ENCODE data around the gene CCDC60.

The CCDC60 gene

GRCh38 chr12:119399301-119399700 lies 64.8 kb downstream of the CCDC60 start:
- no peaks in the 10 kb centered on the region for H3K9me3 ChIP-seq (ENCODE audit: control insufficient read depth, insufficient read depth, low read length)
- no peaks in the 10 kb centered on the region for H3F3A ChIP-seq (ENCODE audit: control insufficient read depth, insufficient read depth)
- TF ChIP-seq EZH2phosphoT487 (IDR thresholded peaks at IDR 0.05; ENCODE audit: borderline replicate concordance, low read length) (no peak), CTCF (IDR thresholded peaks at IDR 0.05; ENCODE audit: low read depth, low read length, poor library complexity, severe bottlenecking) (no peak)
- no peaks in the 10 kb centered on the region for H3K9me2 ChIP-seq (replicated peaks; ENCODE audit: control insufficient read depth, low read length)
- H4K20me1 ChIP-seq (ENCODE audit: control insufficient read depth, insufficient read depth, low read depth, low read length), result no peaks in the 10 kb centered on the region
- no peaks in the 10 kb centered on the region for H3K36me3 ChIP-seq (ENCODE audit: control insufficient read depth, low read length)
- no peak overlapping the region for H3K4me3 ChIP-seq (ENCODE audit: low read length)
- no peaks in the 10 kb centered on the region for H3K79me2 ChIP-seq (ENCODE audit: control insufficient read depth, low read length)
- H3K27ac ChIP-seq (ENCODE audit: low read depth, low read length), result no peak overlapping the region
- no peak overlapping the region for H3K4me2 ChIP-seq (ENCODE audit: low read length)
- no peaks in the 10 kb centered on the region for H3K27me3 ChIP-seq (ENCODE audit: control insufficient read depth, low read length)
- H3K4me1 ChIP-seq (ENCODE audit: control insufficient read depth, low read length), result no peaks in the 10 kb centered on the region

- TF ChIP-seq EZH2phosphoT487 (IDR thresholded peaks at IDR 0.05; ENCODE audit: borderline replicate concordance, low read length), result no peak
- no peak for TF ChIP-seq CTCF (IDR thresholded peaks at IDR 0.05; ENCODE audit: low read depth, low read length, poor library complexity, severe bottlenecking)
- peaks cover 4% of the 10 kb centered on the region for H3K27me3 ChIP-seq (ENCODE audit: control insufficient read depth, low read length)
- H3K79me2 ChIP-seq (ENCODE audit: control insufficient read depth, low read length), result no peaks in the 10 kb centered on the region
- no peak overlapping the region for H3K4me3 ChIP-seq (ENCODE audit: low read length)
- no peaks in the 10 kb centered on the region for H4K20me1 ChIP-seq (ENCODE audit: control insufficient read depth, insufficient read depth, low read depth, low read length)
- no peaks in the 10 kb centered on the region for H3K9me2 ChIP-seq (replicated peaks; ENCODE audit: control insufficient read depth, low read length)
- H3K4me2 ChIP-seq (ENCODE audit: low read length), result no peak overlapping the region
- no peaks in the 10 kb centered on the region for H3K9me3 ChIP-seq (ENCODE audit: control insufficient read depth, insufficient read depth, low read length)
- no peak overlapping the region for H3K27ac ChIP-seq (ENCODE audit: low read depth, low read length)
- no peaks in the 10 kb centered on the region for H3K4me1 ChIP-seq (ENCODE audit: control insufficient read depth, low read length)
- no peaks in the 10 kb centered on the region for H3K36me3 ChIP-seq (ENCODE audit: control insufficient read depth, low read length)
- H3F3A ChIP-seq (ENCODE audit: control insufficient read depth, insufficient read depth), result no peaks in the 10 kb centered on the region
These were observed 71.8 kb downstream of the CCDC60 start for GRCh38 chr12:119406308-119406707.

GRCh38 chr12:119406811-119407210 lies 72.3 kb downstream of the CCDC60 start:
- Histone ChIP-seq H3K27me3 (ENCODE audit: control insufficient read depth, low read length) (peaks cover 4% of the 10 kb centered on the region), H3K9me2 (replicated peaks; ENCODE audit: control insufficient read depth, low read length) (no peaks in the 10 kb centered on the region), H3K4me1 (ENCODE audit: control insufficient read depth, low read length) (no peaks in the 10 kb centered on the region), H3K4me2 (ENCODE audit: low read length) (no peak overlapping the region), H3K4me3 (ENCODE audit: low read length) (no peak overlapping the region), H3K79me2 (ENCODE audit: control insufficient read depth, low read length) (no peaks in the 10 kb centered on the region), H3K27ac (ENCODE audit: low read depth, low read length) (no peak overlapping the region), H3F3A (ENCODE audit: control insufficient read depth, insufficient read depth) (no peaks in the 10 kb centered on the region), H4K20me1 (ENCODE audit: control insufficient read depth, insufficient read depth, low read depth, low read length) (no peaks in the 10 kb centered on the region), H3K9me3 (ENCODE audit: control insufficient read depth, insufficient read depth, low read length) (no peaks in the 10 kb centered on the region), H3K36me3 (ENCODE audit: control insufficient read depth, low read length) (no peaks in the 10 kb centered on the region)
- TF ChIP-seq CTCF (IDR thresholded peaks at IDR 0.05; ENCODE audit: low read depth, low read length, poor library complexity, severe bottlenecking) (no peak), EZH2phosphoT487 (IDR thresholded peaks at IDR 0.05; ENCODE audit: borderline replicate concordance, low read length) (no peak)

GRCh38 chr12:119409043-119409442 lies 74.5 kb downstream of the CCDC60 start:
- Histone ChIP-seq H3F3A (ENCODE audit: control insufficient read depth, insufficient read depth) (no peaks in the 10 kb centered on the region), H3K36me3 (ENCODE audit: control insufficient read depth, low read length) (no peaks in the 10 kb centered on the region), H3K4me1 (ENCODE audit: control insufficient read depth, low read length) (no peaks in the 10 kb centered on the region), H3K4me2 (ENCODE audit: low read length) (no peak overlapping the region), H4K20me1 (ENCODE audit: control insufficient read depth, insufficient read depth, low read depth, low read length) (no peaks in the 10 kb centered on the region), H3K79me2 (ENCODE audit: control insufficient read depth, low read length) (no peaks in the 10 kb centered on the region), H3K27me3 (ENCODE audit: control insufficient read depth, low read length) (peaks cover 4% of the 10 kb centered on the region), H3K9me3 (ENCODE audit: control insufficient read depth, insufficient read depth, low read length) (no peaks in the 10 kb centered on the region), H3K27ac (ENCODE audit: low read depth, low read length) (no peak overlapping the region), H3K4me3 (ENCODE audit: low read length) (no peak overlapping the region), H3K9me2 (replicated peaks; ENCODE audit: control insufficient read depth, low read length) (no peaks in the 10 kb centered on the region)
- TF ChIP-seq CTCF (IDR thresholded peaks at IDR 0.05; ENCODE audit: low read depth, low read length, poor library complexity, severe bottlenecking) (no peak), EZH2phosphoT487 (IDR thresholded peaks at IDR 0.05; ENCODE audit: borderline replicate concordance, low read length) (no peak)

All from DOHH2 (cell line).